Ishikawa (cell line): Measurements from ENCODE around the gene VWF.

Experiments
- CEBPB ChIP-seq: IDR thresholded peaks from 2 replicates; pipeline ENCODE4 v1.6.1; 2012
- CREB1 ChIP-seq: IDR thresholded peaks from 2 replicates; pipeline ENCODE4 v1.6.1; 2012; ENCODE audit warnings: low read depth
- EP300 ChIP-seq: IDR thresholded peaks from 2 replicates; pipeline ENCODE4 v1.6.1; 2012; ENCODE audit warnings: borderline replicate concordance
- MAX ChIP-seq: IDR thresholded peaks from 2 replicates; pipeline ENCODE4 v1.6.1; 2012
- NFIC ChIP-seq: IDR thresholded peaks from 2 replicates; pipeline ENCODE4 v1.6.1; 2012
- RAD21 ChIP-seq: IDR thresholded peaks from 2 replicates; pipeline ENCODE4 v1.6.1; 2012; ENCODE audit warnings: low read depth
- REST ChIP-seq: IDR thresholded peaks from 2 replicates; pipeline ENCODE4 v1.6.1; 2012; ENCODE audit warnings: low read depth, mild to moderate bottlenecking
- TAF1 ChIP-seq: IDR thresholded peaks from 2 replicates; pipeline ENCODE4 v1.6.1; 2012; ENCODE audit warnings: low read depth, mild to moderate bottlenecking
- TCF12 ChIP-seq: IDR thresholded peaks from 2 replicates; pipeline ENCODE4 v1.6.1; 2012; ENCODE audit warnings: low read depth
- TEAD4 ChIP-seq: IDR thresholded peaks from 2 replicates; pipeline ENCODE4 v1.6.1; 2012
- USF1 ChIP-seq: IDR thresholded peaks from 2 replicates; pipeline ENCODE4 v1.6.1; 2012
- YY1 ChIP-seq: IDR thresholded peaks from 2 replicates; pipeline ENCODE4 v1.6.1; 2012; ENCODE audit warnings: low read depth

GRCh38 chr12:6166808-6167207 lies 42.3 kb upstream of the VWF start:
- TF ChIP-seq MAX = no peak
- no peak for TF ChIP-seq RAD21
- TF ChIP-seq CEBPB = no peak
- TF ChIP-seq TAF1 = no peak
- TF ChIP-seq REST = no peak
- TF ChIP-seq YY1 = no peak
- no peak for TF ChIP-seq TCF12
- TF ChIP-seq CREB1 = no peak
- TF ChIP-seq NFIC = no peak
- TF ChIP-seq TEAD4 = no peak
- TF ChIP-seq EP300 = no peak
- no peak for TF ChIP-seq USF1
